Measurements from ENCODE around the gene FLT3.
"Not testable (repeated sequence)": the region's sequence is repeated elsewhere in the genome, so short reads cannot be mapped to it uniquely, and the experiment has no call there.

The FLT3 gene

GRCh38 chr13:28100150-28101121 lies at the start of gene FLT3:
FLT3 (minus strand) TSS chr13:28100576; CDS start chr13:28100510, 66 bp downstream.
- DNase-seq = no peak

DNA sequence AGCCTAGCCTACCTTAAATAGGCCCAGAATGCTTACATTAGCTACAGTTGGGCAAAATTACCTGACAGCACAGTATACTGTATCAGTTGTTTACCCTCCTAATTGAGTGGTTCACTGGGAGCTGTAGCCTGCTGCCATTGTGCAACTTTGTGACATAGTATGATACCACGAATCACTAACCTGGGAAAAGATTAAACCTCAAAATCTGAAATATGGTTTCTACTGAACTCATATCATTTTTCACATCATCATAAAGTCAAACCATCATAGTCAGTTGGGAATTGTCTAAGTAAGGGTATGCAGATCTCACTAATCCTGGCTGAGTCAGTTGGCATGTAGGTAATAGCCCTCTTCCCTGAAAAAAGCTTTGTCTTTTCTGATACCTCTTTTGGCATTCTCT lies 47.1 kb upstream of the FLT3 start:
- DNase-seq = no peak

DNA sequence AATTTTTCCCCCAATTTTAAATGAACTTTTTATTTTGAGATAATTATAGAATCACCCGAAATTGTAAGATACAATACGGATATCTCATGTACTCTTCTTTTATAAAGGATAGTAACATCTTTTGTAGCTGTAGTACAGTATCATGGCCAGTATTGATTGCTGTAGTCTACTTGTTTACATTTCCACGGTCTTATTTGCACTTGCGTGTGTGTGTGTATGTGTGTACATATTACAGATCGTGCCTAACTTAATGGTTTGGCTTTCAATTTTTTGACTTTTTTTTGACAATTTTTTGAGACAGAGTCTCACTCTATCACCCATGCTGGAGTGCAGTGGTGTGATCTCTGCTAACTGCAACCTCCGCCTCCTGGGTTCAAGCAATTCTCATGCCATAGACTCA lies 44.7 kb upstream of the FLT3 start:
- no peak for DNase-seq

- not testable (repeated sequence) for DNase-seq
Observed at GRCh38 chr13:28141542-28141941, 41.2 kb upstream of the FLT3 start.

DNA sequence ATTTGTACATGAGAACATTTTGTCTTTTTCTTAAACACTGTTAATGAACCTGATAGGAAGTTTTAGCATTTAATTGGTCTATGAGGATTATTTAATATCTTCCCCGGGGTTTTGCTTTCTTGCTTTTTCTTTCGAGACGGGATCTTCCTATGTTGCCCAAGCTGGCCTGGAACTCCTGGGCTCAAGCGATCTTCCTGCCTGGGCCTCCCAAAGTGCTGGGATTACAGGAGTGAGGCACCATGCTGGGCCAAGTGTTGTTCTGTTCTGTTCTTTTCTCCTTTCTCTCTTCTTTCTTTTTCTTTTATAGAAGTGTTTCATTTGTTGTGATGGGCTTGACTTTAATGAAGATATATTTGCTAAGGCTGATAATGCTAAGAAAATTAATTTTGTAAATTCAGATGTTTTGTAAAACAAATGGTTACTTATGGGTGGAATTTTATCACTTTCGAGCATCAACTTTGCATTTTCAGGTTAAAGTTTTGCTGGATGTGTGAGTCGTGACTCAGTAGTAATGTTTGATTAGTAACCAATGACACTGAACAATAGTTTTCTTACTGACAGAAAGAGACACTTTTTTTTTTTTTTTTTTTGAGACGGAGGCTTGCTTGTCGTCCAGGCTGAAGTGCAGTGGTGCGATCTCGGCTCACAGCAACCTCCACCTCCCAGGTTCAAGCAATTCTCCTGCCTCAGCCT lies 40.2 kb upstream of the FLT3 start:
- DNase-seq = no peak

DNA sequence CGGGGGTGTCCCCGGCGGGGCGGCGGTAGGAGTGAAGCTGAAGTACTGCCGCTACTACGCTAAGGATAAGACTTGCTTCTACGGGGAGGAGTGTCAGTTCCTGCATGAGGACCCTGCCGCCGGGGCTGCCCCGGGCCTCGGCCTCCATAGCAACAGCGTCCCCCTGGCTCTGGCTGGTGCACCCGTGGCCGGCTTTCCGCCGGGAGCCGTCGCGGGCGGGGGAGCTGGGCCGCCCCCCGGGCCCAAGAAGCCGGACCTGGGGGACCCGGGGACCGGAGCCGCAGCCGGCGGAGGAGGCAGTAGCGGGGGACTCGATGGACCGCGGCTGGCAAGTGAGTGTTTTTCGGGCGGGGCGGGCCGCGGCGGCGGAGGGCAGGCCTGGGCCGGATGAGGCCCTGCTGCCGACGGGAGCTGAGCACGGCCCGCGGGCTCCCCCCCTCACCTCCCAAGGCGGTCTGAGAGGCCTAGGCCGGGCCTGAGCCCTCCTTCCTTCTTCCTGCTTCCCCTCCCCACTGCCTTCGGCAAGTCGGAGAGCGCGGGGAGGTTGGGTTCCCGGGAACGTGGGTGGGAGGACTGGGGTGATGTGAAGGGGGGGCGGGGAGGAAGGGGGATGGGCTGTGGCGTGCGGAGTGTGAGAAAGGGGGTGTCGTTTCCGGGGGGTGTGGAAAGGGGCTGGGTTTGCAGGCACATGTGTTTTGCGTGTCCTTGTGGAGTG lies 38.5 kb upstream of the FLT3 start:
- DNase-seq = peak; percentile 42

DNA sequence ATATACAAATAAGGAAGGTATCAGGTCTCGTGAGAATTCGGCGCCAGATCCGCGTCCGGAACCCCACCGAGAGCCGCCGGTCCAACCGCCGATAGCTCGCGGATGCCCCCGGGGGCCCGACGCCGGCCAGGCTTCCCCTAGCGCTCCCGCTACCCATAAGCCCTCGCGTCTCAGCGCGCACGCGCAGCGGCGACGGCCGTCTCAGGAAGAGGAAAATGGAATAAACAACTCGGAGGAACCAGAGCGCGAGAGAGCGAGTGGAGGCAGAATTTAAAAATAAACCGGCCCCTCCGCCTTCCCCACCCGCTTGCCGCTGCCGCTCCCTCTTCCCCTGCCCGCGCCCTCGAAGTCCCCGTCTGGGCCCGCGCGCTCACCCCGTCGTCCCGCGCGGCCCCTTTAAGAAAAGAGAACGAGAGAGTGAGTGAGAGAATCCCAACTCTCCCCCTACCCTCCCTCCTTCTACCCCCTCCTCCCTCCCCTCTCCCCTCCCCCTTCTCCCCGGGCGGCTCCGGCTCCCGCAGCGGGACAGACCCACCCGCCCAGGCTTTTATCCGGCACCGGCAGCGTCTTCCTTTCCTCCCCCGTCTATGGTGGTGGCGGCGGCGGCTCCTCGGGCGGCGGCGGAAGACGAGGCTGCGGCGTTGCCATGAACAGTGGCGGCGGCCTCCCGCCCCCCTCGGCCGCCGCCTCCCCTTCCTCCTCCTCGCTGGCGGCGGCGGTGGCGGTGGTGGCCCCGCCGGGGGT lies 37.8 kb upstream of the FLT3 start, which contains the start of gene PAN3:
Gene PAN3 (plus strand): TSS at position 534 of the 744 bp plus-strand sequence. CDS start 113 bp downstream, at position 647.
- peak; percentile 64 for DNase-seq

DNA sequence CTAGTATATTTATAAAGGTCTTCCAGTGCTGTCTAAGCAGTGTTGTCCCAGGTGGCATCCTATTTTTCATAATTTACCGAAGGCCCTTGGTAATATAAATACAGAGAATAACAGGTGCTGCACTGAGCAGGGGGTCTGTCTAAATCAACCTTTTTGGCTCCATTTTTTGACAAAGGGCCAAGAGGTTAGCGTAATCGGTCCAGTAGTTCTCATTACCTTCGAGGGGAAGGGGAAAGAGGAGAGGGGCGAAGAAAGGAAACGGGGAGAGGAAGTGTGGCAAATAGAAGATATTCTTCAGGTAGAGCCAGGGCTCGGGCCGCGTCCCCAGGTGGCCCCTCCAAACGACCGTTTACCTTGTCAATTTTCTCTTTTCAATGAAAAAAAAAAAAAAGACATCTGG lies 37.2 kb upstream of the FLT3 start:
- DNase-seq = peak; percentile 32

DNA sequence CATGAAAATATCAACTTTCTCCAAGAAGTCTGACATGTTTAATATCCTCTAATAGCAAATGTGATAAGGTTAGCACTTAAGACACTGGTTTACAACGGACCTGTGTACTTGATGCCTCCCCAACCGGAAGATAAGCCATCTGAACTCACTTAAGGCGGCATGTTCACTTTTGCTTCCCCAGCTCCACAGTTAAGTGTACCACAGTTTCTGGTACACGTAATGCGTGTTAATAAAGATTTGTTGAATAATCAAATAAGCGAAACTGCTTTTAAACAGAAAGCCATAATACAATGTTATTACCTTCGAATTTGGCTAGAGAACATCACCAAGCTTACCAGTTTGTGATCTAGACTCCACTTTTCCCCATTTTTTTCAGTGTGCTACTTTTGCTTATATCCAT lies 36.5 kb upstream of the FLT3 start:
- no peak for DNase-seq

GRCh38 chr13:28131646-28132045 lies 31.3 kb upstream of the FLT3 start:
- no peak for DNase-seq

DNA sequence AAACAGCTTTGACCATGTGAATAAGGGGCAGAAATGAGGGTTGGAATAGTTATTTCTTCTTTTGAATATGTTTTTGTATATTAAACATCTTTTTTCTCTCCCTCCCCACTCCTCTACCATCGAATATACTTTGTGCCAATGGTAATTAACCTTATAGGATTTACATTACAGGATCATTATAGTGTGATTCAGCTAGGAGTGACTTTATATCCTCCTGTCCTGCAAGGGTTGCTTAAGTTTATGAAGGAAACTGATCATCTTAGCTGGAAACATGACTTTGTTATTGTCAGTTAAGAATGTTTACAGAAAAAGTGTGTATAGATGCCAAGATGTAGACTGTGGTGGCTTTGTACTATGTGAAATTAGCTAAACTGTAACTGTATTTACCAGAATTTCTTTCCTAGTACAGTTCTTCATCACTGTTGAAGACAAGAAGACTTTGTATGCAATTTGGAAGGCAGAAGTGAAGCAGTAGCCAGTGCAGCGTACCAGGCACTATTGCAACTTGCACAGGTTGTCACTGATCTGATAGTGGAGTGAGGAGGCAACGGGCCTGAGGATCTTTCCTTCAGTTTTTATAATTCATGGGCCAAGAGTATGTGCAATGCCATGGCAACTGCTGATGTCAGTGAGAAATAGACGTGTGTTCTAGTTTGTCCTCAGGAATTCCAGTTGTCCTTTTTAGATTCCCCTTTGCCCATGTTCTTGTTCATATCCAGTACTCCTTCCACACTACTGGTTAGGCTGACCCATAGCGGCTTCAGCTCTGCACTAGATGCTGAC lies 29.7 kb upstream of the FLT3 start:
- no peak for DNase-seq

GRCh38 chr13:28128926-28129325 lies 28.6 kb upstream of the FLT3 start:
- no peak for DNase-seq

GRCh38 chr13:28128030-28128429 lies 27.7 kb upstream of the FLT3 start:
- DNase-seq = peak; percentile 7

DNA sequence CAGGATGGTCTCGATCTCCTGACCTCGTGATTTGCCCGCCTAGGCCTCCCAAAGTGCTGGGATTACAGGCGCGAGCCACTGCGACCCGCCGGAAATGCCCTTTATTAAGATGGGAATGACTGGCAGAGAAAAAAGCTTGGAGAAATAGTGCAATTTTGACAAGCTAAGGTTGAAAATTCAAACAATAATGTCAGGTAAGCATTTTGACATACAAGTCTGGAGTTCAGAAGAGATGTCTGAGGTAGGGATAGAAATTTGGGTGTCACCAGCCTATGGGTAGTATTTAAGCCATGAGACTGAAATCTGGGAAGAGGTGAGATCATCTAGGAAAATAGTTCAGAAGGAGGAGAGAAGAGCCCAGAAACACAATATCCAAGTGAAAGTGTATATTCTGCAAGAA lies 20.8 kb upstream of the FLT3 start:
- no peak for DNase-seq

DNA sequence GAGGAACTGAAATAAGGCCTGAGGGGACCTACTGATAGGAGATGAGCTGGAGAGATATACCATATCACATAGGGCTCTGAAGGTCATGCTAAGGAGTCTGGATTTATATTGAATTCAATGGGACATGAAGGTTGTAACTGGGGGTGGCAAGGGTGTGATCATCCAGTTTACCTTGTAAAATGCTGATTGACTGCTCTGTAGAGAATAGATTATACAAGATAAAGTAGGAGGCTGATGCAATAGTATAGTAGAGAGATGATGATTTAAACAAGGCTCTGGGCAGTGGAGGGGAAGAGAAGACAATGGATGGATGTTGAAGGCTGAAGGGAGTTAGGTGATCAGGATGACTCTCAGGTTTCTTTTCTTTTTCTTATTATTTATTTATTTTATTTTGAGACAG lies 19.9 kb upstream of the FLT3 start:
- DNase-seq = no peak

DNA sequence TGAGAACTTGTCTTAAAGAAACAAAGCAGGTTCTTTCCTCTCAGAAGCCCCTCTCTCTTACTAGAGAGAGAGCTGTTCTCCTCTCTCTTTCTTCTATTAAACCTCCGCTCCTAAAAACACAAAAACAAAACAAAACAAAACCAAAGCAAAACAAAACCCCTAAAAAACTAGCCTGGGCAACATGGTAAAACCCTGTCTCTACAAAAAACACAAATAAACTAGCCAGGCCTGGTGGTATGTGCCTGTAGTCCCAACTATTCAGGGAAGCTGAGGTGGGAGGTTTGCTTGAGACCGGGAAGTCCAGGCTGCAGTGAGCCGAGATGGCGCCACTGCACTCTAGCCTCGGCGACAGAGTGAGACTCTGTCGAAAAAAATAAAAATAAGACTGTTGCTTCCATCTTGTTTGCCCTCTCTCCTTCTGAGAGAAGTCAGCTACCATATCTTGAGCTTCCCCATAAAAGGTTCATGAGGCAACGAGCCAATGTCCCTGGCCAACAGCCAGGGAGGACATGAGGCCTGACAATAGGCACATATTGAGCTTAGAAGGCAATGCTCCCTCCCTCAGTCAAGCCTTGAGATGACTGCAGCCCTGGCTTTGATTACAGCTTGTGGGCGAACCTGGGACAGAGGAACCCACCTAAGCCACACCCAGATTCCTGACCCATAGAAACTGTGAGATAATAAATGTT lies 17.5 kb upstream of the FLT3 start:
- DNase-seq = peak; percentile 33

GRCh38 chr13:28116736-28117135 lies 16.4 kb upstream of the FLT3 start:
- DNase-seq = no peak

- DNase-seq = no peak
Observed at GRCh38 chr13:28110414-28110813, 10.0 kb upstream of the FLT3 start.

DNA sequence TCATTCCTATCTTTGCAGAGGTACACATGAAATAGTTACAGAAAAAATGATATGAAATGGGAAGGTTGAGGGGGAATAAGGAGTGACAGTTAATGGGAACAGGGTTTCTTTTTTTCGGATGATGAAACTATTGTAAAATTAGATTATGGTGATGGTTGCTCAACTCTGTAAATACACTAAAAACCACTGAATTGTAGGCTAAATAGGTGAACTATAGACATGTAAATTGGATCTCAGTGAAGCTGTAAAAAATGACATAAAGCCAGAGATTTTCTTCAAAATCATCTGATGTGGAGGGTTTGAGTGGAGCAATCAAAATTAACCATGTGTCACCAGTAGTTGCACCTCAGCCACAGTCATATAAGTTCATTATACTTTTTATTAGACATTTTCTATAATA lies 6.6 kb upstream of the FLT3 start:
- DNase-seq = no peak

DNA sequence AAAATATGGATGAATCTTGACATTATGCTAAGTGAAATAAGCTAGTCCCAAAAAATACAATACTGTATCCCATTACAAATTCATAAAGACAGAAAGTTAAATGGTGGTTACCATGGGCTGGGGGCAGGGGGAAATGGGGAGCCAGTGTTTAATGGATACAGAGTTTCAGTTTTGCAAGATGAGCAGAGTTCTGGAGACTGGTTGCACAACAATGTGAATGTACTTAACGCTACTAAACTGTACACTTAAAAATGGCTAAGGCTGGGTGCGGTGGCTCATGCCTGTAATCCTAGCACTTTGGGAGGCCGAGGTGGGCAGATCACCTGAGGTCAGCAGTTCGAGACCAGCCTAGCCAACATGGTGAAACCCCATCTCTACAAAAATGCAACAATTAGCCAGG lies 1.5 kb upstream of the FLT3 start:
- not testable (repeated sequence) for DNase-seq

Data from NCI-H446 treated with DMSO at 0.1 percent for 48 hours (cell line).